DMS53 (cell line): ENCODE measurements around the gene PSMD5.
A peak's percentile ranks its signal among the peaks of the same experiment; 100 is the strongest.

Experiments used
- DNase-seq: peaks from one replicate; lab custom pipeline; 2025; lab: John Stamatoyannopoulos, UW

PSMD5 gene

GRCh38 chr9:120855827-120856670 is 13.3 kb upstream of the PSMD5 start:
- DNase-seq, result peak; percentile 21

GRCh38 chr9:120854596-120855327 is 12.0 kb upstream of the PSMD5 start:
- no peak for DNase-seq

GRCh38 chr9:120853198-120853597 is 10.5 kb upstream of the PSMD5 start:
- no peak for DNase-seq

GRCh38 chr9:120852240-120853010 is 9.7 kb upstream of the PSMD5 start:
- no peak for DNase-seq

GRCh38 chr9:120851449-120851848 is 8.7 kb upstream of the PSMD5 start:
- no peak for DNase-seq

GRCh38 chr9:120850315-120850714 is 7.6 kb upstream of the PSMD5 start:
- DNase-seq, result no peak

GRCh38 chr9:120846906-120847305 is 4.2 kb upstream of the PSMD5 start:
- no peak for DNase-seq

- DNase-seq, result no peak
Measured at GRCh38 chr9:120846251-120846889, 3.6 kb upstream of the PSMD5 start.

GRCh38 chr9:120845255-120845654 is 2.5 kb upstream of the PSMD5 start:
- no peak for DNase-seq

- DNase-seq, result peak; percentile 49
Measured at GRCh38 chr9:120841930-120842684, 615 bp downstream of the PSMD5 start.

GRCh38 chr9:120839146-120839545 is 3.6 kb downstream of the PSMD5 start:
- DNase-seq, result no peak

GRCh38 chr9:120837921-120838320 is 4.8 kb downstream of the PSMD5 start:
- no peak for DNase-seq

GRCh38 chr9:120833325-120833724 is 9.4 kb downstream of the PSMD5 start:
- DNase-seq, result no peak

- DNase-seq, result no peak
Measured at GRCh38 chr9:120832807-120833206, 9.9 kb downstream of the PSMD5 start.

- no peak for DNase-seq
Measured at GRCh38 chr9:120830865-120831264, 11.9 kb downstream of the PSMD5 start.

GRCh38 chr9:120830151-120830550 is 12.6 kb downstream of the PSMD5 start:
- DNase-seq, result no peak

GRCh38 chr9:120829650-120830049 is 13.1 kb downstream of the PSMD5 start:
- DNase-seq, result no peak

GRCh38 chr9:120820095-120820494 is 22.6 kb downstream of the PSMD5 start:
- DNase-seq, result peak; percentile 71

GRCh38 chr9:120818595-120818994 is 24.1 kb downstream of the PSMD5 start:
- DNase-seq, result no peak

GRCh38 chr9:120815075-120815474 is 27.6 kb downstream of the PSMD5 start:
- peak; percentile 31 for DNase-seq

GRCh38 chr9:120808931-120809330 is 33.8 kb downstream of the PSMD5 start:
- no peak for DNase-seq
